ENCODE data around the gene MRPS25.

MRPS25 gene

GRCh38 chr3:15033103-15033502 is 32.0 kb downstream of the MRPS25 start:
- TF ChIP-seq, protein P1, sequence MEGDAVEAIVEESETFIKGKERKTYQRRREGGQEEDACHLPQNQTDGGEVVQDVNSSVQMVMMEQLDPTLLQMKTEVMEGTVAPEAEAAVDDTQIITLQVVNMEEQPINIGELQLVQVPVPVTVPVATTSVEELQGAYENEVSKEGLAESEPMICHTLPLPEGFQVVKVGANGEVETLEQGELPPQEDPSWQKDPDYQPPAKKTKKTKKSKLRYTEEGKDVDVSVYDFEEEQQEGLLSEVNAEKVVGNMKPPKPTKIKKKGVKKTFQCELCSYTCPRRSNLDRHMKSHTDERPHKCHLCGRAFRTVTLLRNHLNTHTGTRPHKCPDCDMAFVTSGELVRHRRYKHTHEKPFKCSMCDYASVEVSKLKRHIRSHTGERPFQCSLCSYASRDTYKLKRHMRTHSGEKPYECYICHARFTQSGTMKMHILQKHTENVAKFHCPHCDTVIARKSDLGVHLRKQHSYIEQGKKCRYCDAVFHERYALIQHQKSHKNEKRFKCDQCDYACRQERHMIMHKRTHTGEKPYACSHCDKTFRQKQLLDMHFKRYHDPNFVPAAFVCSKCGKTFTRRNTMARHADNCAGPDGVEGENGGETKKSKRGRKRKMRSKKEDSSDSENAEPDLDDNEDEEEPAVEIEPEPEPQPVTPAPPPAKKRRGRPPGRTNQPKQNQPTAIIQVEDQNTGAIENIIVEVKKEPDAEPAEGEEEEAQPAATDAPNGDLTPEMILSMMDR (IDR thresholded peaks at IDR 0.05; ENCODE audit: control insufficient read depth, extremely low read depth, insufficient read depth), result no peak
- DNase-seq (ENCODE audit: low read depth), result no peak
- no peak overlapping the region for H3K4me3 ChIP-seq (ENCODE audit: low read depth, low read length)

- DNase-seq (ENCODE audit: low read depth), result no peak
- no peak overlapping the region for H3K4me3 ChIP-seq (ENCODE audit: low read depth, low read length)
- TF ChIP-seq, protein P1 (IDR thresholded peaks at IDR 0.05; ENCODE audit: control insufficient read depth, extremely low read depth, insufficient read depth), result no peak
Observed at GRCh38 chr3:15032650-15033049, 32.5 kb downstream of the MRPS25 start.

GRCh38 chr3:15029625-15030024 is 35.5 kb downstream of the MRPS25 start:
- TF ChIP-seq, protein P1 (IDR thresholded peaks at IDR 0.05; ENCODE audit: control insufficient read depth, extremely low read depth, insufficient read depth), result no peak
- no peak overlapping the region for H3K4me3 ChIP-seq (ENCODE audit: low read depth, low read length)
- no peak for DNase-seq (ENCODE audit: low read depth)

- no peak for DNase-seq (ENCODE audit: low read depth)
- TF ChIP-seq, protein P1 (IDR thresholded peaks at IDR 0.05; ENCODE audit: control insufficient read depth, extremely low read depth, insufficient read depth), result no peak
- H3K4me3 ChIP-seq (ENCODE audit: low read depth, low read length), result no peak overlapping the region
Observed at GRCh38 chr3:15023719-15024118, 41.4 kb downstream of the MRPS25 start.

- TF ChIP-seq, protein P1 (IDR thresholded peaks at IDR 0.05; ENCODE audit: control insufficient read depth, extremely low read depth, insufficient read depth), result no peak
- H3K4me3 ChIP-seq (ENCODE audit: low read depth, low read length), result no peak overlapping the region
- DNase-seq (ENCODE audit: low read depth), result no peak
Observed at GRCh38 chr3:15023249-15023648, 41.9 kb downstream of the MRPS25 start.

DNA sequence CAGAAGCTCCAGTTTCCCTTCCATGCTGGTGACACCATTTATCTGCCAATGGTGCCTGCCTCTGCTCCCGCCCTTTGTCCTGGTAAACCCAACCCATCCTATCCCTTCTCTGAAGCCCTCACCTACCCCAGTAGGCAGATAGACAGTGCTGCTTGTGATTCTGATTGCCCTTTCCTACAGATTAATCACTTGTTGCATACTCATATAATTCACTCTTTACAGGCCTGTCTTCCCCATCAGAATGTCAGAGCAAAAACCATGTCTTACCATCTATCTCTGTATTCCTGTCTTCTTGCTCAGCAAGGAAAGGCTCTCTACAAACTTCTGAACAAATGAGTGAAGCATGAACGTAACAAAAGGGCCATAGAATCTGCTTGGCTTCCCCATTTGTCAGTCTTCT is 47.9 kb downstream of the MRPS25 start:
- DNase-seq (ENCODE audit: low read depth), result no peak
- TF ChIP-seq, protein P1 (IDR thresholded peaks at IDR 0.05; ENCODE audit: control insufficient read depth, extremely low read depth, insufficient read depth), result no peak
- no peak overlapping the region for H3K4me3 ChIP-seq (ENCODE audit: low read depth, low read length)

GRCh38 chr3:15015456-15015855 is 49.7 kb downstream of the MRPS25 start:
- DNase-seq (ENCODE audit: low read depth), result no peak
- H3K4me3 ChIP-seq (ENCODE audit: low read depth, low read length), result no peak overlapping the region
- TF ChIP-seq, protein P1 (IDR thresholded peaks at IDR 0.05; ENCODE audit: control insufficient read depth, extremely low read depth, insufficient read depth), result no peak
